ENCODE results near the gene TULP4.
A peak's percentile ranks its signal among the peaks of the same experiment; 100 is the strongest.
"Not testable (repeated sequence)": the region's sequence is repeated elsewhere in the genome, so short reads cannot be mapped to it uniquely, and the experiment has no call there.

Gene TULP4

DNA sequence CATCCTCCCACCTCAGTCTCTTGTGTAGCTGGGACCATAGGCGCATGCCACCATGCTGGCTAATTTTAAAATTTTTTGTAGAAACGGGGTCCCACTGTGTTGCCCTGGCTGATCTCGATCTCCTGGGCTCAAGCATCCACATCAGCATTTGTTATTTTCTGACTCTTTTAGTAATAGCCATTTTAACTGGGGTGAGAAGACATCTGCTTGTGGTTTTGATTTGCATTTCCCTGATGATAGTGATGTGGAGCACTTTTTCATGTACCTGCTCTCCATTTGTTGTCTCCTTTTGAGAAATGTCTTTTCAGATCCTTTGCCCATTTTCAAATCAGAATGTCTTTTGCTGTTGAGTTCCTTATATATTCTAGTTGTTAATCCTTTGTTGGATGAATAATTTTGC, 22.2 kb upstream of the TULP4 start:
- DNase-seq: no peak

DNA sequence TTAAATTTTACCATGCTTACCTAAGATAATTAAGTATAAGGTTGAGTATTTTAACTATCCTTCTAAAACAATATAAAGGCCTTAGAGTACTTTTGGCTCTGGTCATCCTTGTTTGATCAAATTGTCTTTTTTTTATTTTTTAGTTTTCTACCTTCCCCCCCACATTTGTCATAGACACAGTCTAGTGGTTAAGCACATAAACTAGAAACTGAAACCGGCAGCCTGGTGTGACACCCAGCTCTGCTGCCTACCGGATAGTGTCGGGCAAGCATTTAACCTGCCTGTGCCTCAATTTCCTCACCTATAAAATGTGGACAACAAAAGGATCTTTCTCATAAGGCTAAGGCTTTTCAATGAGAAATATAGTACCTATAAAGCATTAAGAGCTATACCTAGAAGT, 21.6 kb upstream of the TULP4 start:
- DNase-seq: no peak
- intact Hi-C loops (cut with DNase I): no loop called here

More for the DNA sequence above, 22.2 kb upstream of the TULP4 start:
- intact Hi-C loops (cut with DNase I): no loop called here

DNA sequence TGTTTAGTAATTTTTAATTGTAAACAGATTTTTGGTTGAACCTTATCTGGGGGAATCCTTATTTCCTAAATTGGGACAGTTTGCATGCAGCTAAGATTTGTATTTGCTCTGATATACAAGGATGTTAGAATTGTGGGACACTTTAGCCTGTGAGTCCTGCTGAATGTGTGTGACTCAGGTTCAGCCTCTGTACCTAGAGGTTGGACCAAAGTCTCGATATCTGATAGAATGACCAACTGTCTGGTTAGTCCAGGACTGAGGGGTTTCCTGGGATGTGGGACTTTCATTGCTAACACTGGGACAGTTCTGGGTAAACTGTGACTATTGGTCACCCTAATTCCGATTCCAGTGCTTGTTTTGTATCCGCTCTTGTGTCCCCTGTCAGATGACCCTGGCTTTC, 20.2 kb upstream of the TULP4 start:
- intact Hi-C loops (cut with DNase I): no loop called here
- DNase-seq: peak in 1 of 42 donors; percentile 3

DNA sequence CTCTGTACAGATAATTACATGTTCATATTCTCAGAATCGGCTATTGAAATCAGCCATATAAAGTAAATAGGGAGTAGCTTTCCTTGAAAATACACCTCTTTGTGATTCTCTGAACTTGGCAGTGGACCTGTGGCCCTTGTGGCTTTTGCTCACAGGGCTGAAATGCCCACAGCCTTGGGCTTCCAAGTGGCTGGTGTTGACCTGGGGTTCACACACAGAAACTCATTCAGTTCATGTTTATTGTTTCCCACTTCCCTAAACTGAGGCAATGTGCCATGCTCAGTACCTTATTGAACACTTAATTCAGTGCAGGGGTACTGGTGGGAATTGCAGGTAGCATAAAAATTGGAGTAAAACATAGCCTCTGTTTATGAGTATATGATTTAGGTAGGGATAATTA, 19.1 kb upstream of the TULP4 start:
- intact Hi-C loops (cut with DNase I): no loop called here
- no peak for DNase-seq

DNA sequence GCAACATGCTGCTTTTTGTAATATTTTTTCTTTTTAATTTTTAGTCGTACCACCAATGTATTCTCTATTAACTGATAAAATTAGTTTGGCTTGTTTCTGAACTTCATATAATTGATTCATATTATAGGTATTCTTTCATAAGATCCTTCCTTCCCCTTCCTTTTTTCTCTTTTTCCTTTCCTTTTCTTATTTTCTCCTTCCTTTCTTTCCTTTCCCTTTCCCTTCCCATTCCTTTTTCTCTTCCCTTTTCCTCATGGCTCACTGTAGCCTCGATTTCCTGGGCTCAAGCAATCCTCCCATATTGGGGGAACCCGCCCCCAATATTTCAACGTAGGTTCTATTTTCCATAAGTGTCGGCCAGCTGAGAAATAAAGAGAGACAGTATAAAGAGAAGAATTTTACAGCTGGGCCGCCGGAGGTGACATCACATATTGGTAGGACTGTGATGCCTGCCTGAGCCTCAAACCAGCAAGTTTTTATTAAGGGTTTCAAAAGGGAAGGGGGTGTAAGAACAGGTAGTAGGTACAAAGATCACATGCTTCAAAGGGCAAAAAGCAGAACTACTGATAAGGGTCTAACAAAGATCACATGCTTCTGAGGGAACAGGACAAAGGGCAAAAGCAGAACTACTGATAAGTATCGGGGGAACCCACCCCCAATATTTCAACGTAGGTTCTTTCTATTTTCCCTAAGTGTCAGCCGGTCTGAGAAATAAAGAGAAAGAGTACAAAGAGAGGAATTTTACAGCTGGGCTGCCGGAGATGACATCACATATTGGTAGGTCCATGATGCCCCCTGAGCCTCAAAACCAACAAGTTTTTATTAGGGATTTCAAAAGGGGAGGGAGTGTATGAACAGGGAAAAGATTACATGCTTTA, 16.1 kb upstream of the TULP4 start:
- intact Hi-C loops (cut with DNase I); DNase-seq: not testable (repeated sequence)

DNA sequence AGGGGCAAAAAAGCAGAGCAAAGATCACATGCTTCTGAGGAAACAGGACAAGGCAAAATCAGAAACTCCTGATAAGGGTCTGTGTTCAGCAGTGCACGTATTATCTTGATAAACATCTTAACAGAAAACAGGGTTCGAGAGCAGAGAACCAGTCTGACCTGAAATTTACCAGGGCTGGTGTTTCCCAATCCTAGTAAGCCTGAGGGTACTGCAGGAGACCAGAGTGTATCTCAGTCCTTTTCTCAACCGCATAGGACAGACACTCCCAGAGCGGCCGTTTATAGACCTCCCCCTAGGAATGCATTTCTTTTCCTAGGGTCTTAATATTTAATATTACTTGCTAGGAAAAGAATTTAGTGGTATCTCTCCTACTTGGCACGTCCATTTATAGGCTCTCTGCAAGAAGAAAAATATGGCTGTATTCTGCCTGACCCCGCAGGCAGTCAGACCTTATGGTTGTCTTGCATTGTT, 15.4 kb upstream of the TULP4 start:
- DNase-seq; intact Hi-C loops (cut with DNase I): not testable (repeated sequence)

DNA sequence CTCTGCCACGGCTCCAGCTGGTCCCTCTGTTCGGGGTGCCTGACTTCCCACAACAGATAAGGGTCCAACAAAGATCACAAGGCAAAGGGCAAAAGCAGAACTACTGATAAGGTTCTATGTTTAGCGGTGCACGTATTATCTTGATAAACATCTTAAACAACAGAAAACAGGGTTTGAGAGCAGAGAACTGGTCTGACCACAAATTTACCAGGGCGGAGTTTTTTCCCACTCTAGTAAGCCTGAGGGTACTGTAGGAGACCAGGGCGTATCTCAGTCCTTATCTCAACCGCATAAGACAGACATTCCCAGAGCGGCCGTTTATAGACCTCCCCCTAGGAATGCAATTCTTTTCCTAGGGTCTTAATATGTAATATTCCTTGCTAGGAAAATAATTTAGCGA, 14.6 kb upstream of the TULP4 start:
- DNase-seq; intact Hi-C loops (cut with DNase I): not testable (repeated sequence)

DNA sequence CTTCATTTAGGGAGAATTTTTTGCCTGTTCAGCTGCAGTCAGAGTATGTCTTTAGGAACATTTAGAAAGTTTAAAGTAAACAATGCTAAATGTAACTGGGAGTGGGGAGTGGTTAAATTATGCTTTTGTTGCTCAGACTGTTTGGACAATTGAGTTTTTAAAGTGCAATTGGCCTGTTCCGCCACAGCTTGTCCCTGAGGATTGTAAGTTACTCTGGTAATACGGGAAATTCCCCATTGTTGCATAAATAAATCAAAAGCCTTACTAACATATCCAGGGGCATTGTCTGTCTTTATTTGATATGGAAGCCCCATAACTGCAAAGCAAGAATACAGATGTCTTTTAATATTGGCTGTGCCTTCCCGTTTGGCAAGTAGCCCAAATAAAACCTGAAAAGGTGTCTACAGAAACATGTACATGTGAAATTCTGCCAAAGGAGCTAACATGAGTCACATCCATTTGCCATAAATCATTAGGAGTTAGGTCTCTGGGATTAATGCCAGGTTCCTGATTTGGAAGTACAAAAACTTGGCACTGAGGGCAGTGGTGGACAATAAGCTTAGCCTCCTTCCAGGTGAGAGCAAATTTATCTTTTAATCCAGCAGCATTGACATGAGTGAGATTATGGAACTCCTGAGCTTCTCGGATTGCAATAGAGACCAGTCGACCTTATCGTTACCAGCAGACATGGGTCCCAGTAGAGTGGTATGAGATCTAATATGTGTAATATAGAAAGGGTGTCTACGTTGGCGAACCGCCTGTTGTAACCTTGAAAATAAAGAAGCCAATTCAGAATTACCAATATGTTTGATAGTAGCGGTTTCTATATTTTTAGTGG, 11.7 kb upstream of the TULP4 start:
- not testable (repeated sequence) for DNase-seq

DNA sequence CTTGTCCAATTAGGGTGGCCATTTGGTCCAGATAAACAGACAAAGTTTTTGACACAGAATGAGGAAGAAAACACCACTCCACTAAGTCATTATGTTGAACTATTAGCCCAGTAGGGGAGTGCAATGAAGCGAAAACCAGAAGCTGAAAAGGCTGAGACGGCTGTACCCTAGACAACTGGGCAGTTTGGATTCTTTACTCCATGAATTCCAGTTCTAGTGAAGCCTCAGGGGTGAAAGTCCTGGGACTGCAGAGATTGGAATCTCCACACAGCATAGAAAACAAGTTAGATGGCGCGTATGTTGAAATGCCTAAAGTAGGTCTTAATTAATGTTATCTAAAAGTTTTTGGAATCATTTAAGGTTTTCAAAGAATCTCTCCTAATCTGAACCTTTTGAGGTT, 10.7 kb upstream of the TULP4 start:
- intact Hi-C loops (cut with DNase I); DNase-seq: not testable (repeated sequence)

More for the DNA sequence above, 11.7 kb upstream of the TULP4 start:
- intact Hi-C loops (cut with DNase I): not testable (repeated sequence)

DNA sequence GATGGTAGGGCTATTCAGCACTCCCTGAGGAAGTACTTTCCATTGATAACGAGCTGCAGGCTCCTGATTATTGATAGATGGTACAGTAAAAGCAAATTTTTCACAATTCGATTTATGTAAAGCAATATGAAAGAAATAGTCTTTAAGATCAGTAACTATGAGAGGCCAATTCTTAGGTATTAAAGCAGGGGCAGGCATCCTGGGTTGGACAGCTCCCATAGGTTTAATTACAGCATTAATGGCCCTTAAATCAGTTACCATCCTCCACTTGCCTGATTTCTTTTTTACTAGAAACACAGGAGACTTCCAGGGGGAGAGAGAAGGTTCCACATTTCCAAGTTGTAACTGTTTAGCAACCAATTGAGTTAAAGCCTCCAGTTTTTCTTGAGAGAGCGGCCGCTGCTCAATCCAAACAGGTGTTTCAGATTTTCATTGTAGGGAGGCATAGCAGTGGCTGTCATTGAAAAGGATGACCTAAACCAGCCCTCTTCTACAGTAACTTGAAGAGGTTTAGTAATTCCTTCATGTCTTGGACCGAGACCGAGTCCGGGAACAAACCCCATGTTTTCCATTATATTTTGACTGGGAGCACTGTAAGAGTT, 10.0 kb upstream of the TULP4 start:
- DNase-seq; intact Hi-C loops (cut with DNase I): not testable (repeated sequence)

DNA sequence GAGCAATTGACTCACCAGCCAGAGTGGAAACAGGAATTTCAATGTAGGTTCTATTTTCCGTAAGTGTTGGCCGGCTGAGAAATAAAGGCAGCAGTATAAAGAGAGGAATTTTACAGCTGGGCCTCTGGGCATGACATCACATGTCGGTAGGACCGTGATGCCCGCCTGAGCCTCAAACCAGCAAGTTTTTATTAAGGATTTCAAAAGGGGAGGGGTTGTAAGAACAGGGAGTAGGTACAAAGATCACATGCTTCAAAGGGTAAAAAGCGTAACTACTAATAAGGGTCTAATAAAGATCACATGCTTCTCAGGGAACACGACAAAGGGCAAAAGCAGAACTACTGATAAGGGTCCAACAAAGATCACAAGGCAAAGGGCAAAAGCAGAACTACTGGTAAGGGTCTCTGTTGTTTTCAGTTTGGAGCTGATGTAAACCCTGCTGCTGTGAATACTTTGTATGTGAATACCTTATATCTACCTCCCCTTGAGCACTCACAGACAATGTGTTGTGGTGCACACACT, 9.0 kb upstream of the TULP4 start:
- peak in 2 of 42 donors; percentile 26 to 61 for DNase-seq
- intact Hi-C loops (cut with DNase I): no loop called here

DNA sequence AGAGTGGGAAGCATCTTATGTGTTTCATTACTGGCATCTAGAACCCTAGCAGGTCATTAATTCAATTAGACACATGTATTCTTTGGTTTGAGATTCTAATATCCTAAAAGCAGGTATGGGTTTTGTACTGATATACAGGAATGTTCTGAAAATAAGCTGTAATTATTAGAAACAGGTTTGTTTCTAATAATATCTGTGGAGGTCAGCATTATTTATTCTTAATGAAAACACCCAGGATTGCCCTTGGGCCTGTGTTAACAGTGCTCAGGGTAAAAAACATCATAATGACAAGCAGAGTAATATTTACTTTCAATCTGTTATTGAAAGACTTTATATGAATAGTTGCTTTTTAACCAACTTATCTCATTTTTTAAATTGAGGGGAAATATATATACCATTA, 8.0 kb upstream of the TULP4 start:
- intact Hi-C loops (cut with DNase I): no loop called here
- no peak for DNase-seq

DNA sequence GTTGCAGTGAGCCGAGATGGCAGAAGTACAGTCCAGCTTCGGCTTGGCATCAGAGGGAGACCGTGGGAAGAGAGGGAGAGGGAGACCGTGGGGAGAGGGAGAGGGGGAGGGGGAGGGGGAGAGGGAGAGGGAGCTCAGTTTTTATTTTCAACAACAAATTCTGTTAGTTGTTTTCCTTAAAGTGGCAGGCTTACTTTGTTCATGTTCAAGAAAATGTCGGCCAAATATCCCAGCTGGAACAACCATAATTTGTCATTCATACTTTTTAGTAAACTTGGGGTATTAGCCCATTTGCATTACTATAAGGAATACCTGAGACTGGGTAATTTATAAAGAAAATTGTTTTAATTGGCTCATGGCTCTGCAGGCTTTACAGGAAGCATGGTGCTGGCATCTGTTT, 2.5 kb upstream of the TULP4 start:
- DNase-seq: no peak
- intact Hi-C loops (cut with DNase I): no loop called here

DNA sequence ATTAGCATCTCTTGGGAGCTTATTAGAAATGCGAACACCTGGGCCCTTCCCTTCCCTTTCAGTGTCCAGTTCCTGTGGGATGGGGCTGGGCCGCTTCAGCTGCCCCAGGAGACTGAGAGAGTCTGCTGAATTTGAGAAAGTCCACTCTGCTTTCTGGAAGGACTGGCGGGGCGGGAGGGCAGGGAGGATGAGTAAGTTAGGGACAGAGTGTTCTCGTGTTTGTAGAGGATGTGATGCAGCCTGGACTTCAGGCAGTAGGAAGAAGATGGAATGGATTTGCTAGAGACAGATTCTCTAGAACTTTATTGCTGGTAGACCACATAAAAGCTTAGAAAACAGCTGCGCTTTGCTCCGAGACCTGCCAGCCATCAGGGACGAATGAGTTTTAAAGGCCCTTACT, 1.1 kb upstream of the TULP4 start:
- DNase-seq: peak in 1 of 42 donors; percentile 51
- intact Hi-C loops (cut with DNase I): no loop called here

DNA sequence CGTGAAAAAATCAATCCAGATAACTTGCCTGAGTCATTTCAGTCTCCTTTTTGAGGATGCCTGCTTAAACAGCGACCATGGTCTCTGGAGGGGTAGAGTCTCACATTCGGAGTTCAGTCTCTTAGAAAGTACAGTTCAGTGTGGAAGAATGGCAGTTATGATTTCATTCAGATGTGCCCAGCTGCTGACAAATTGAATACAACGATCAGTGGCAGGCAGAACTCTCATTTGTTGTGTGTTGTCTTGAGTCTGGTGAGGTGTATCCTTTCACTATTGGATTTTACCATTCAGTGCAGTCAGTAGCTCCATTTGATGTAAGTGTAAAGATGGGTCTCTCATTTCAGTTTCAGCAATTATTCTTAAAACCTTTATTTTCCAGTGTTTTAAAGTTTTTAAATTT, 639 bp upstream of the TULP4 start:
- intact Hi-C loops (cut with DNase I): no loop called here

DNA sequence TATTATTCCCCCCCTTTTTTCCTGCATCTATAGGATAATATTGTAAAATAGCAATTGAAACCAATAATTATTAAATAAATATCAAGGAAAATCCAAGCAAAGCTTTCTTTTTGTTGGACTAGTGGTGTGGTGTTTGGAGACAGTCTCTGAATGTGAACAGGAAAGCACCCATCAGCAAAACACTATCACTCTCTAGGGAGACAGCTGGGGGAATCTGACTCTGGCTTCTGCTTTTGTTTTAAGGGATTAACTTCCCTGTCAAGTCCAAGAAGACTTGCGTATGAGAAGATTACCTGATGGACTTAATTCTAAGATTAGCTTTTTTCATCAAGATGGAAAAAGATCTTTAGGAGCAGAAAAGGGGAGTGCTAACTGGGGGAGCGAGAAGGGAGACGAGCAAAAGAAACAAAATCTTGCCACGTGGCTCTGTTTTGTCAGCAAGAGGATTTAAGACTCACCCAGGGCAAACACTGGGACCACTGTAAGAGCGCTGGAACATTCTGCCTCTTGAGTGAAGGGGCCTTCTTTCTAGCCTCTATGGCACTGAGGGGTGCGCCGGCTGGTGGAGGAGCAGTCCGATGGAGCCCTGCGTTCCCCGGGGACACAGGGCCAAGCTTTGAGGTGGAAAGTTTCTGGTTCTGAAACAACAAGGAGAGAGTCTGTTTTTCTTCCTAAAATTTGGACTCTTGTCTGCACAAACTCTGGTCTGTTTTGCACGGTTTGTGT, 570 bp downstream of the TULP4 start:
- peak in 33 of 42 donors; percentile 12 to 73 (median 41) for DNase-seq

More for the DNA sequence above, 639 bp upstream of the TULP4 start:
- DNase-seq: no peak

DNA sequence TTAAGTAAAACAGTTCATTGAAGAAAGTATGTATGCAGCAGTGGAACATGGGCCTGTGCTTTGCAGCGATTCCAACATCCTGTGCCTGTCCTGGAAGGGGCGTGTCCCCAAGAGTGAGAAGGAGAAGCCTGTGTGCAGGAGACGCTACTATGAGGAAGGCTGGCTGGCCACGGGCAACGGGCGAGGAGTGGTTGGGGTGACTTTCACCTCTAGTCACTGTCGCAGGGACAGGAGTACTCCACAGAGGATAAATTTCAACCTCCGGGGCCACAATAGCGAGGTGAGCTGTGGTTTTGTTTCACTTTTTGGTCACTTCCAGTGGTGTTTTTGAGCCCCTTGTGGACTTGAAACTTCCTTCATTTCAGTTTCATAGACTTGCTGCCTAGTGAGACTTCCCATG, 1.7 kb downstream of the TULP4 start:
- intact Hi-C loops (cut with DNase I): no loop called here
- peak in 4 of 42 donors; percentile 18 to 34 (median 28) for DNase-seq

More for the DNA sequence above, 570 bp downstream of the TULP4 start:
- intact Hi-C loops (cut with DNase I): no loop called here

DNA sequence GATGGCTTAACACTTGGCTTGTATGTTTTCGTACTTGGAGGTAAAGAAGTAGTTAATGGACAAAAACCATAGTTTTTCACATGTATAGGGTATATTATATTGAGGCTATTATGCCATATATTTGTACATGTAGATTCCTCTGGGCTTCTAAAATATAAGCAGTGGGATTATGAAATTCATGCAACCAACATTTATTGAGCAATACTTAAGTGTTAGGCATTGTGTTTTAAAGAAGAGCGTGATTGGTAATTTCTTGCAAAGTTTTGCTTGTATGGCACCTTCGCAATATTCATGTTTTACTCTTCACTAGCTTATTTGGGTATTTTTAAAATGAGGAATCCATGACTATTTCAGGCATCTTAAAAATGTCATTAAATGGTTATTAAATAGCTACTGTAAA, 2.5 kb downstream of the TULP4 start:
- no peak for DNase-seq
- intact Hi-C loops (cut with DNase I): no loop called here

DNA sequence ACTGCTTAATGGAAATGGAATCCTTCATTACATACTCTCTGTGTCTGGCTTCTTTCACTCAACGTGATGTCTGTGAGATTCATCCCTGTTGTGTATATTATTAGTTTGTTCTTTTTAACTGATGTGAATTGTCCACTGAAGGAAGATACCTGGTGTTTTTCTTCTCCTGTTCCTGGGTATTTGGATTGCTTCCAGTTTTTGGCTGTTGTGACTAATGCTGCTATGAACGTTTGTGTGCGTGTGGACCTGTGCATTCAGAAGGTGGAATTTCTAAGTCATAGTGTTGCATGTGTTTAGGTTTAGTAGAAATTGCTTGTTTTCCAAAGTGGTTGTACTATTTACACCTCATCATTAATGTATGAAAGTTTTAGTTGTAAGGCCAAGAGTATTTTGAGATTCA, 3.8 kb downstream of the TULP4 start:
- intact Hi-C loops (cut with DNase I): no loop called here

More for the DNA sequence above, 3.8 kb downstream of the TULP4 start:
- DNase-seq: no peak
